ENCODE data around the gene PXMP4.

The PXMP4 gene

DNA sequence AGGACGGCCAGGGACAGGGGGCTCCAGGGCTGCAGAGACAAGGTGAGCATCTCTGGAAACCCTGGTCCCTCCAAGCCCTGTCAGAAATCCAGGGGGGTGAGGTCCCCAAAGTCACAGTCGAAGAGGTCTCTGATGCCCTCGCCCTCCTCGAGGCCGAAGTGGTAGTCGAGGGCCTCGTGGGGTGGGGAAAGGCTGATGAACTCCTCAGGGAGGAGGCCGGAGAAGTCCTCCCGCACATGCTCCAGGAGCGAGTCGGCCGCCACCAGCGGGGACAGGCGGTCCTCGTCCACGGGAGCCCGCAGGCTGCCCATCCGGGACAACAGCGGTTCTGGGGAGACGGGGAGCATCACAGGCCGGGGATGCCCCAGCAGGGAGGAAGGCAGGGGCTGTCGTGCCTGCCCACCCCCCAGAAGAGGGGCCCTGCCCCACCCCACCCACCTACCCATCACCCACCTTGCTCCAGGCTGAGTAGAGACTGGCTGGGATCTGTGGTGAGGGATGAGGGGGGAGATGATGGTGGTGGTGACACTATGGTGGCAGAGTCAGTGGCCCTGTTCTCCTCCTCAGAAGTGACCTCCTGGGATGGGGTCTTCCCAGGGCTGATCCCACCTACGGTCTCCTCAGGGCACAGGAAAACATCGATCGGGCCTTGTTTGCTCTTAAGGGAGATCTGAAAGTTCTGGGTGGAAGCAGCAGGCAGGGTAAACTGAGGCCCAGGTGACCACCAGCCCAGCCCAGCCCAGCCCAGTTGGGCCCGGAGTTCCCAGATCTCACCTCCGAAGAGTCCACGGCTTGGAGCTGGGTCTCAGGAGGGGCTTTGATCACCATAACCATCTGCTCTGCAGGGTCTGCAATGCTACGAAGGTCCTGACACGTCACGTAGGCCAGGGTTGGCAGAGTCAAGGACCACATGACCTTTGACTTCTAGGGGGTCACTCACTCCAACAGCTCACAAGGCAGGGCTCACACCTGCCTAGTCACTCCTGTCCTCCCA lies 43.2 kb downstream of the PXMP4 start:
- no peak overlapping the region for H3K9ac ChIP-seq (ENCODE audit: low read length)
- H3K4me1 ChIP-seq (ENCODE audit: insufficient read depth, low read length): peaks cover 30% of the 10 kb centered on the region
- H3K36me3 ChIP-seq (ENCODE audit: insufficient read depth, low read length): no peaks in the 10 kb centered on the region
- H3K27ac ChIP-seq (ENCODE audit: low read depth, low read length): peak overlapping the region; percentile 98
- no peak overlapping the region for H3K4me3 ChIP-seq (ENCODE audit: low read depth in 1 of 2, low read length in 2 of 2)
- H3K9me3 ChIP-seq (ENCODE audit: low read length): no peaks in the 10 kb centered on the region
- no peaks in the 10 kb centered on the region for H3K27me3 ChIP-seq (ENCODE audit: control insufficient read depth in 1 of 2, insufficient read depth in 2 of 2, low read length in 2 of 2)

DNA sequence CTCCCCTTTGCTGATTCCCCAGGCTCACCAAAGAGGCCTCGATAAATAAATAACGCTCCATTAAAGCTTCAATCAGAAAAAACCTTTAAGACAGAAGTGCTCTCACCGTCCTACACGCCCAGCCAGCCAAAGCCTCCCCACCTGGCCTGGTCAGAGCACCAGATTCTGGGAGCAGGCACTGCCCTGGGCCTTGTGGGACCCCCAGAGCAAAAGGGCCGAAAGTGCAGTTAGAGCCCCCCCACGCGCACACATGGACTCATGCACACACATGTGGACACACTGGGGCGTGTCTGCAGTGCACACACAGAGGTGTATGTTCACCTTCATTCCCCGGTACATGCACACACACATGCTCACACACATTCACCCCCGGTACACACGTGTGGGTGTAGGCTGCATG lies 44.0 kb downstream of the PXMP4 start:
- peak overlapping the region; percentile 73 for H3K9ac ChIP-seq (ENCODE audit: low read length)
- H3K27me3 ChIP-seq (ENCODE audit: control insufficient read depth in 1 of 2, insufficient read depth in 2 of 2, low read length in 2 of 2): no peaks in the 10 kb centered on the region
- peaks cover 4% of the 10 kb centered on the region for H3K36me3 ChIP-seq (ENCODE audit: insufficient read depth, low read length)
- H3K4me3 ChIP-seq (ENCODE audit: low read depth in 1 of 2, low read length in 2 of 2): no peak overlapping the region
- peaks cover 30% of the 10 kb centered on the region for H3K4me1 ChIP-seq (ENCODE audit: insufficient read depth, low read length)
- H3K27ac ChIP-seq (ENCODE audit: low read depth, low read length): peak overlapping the region; percentile 98
- H3K9me3 ChIP-seq (ENCODE audit: low read length): no peaks in the 10 kb centered on the region

DNA sequence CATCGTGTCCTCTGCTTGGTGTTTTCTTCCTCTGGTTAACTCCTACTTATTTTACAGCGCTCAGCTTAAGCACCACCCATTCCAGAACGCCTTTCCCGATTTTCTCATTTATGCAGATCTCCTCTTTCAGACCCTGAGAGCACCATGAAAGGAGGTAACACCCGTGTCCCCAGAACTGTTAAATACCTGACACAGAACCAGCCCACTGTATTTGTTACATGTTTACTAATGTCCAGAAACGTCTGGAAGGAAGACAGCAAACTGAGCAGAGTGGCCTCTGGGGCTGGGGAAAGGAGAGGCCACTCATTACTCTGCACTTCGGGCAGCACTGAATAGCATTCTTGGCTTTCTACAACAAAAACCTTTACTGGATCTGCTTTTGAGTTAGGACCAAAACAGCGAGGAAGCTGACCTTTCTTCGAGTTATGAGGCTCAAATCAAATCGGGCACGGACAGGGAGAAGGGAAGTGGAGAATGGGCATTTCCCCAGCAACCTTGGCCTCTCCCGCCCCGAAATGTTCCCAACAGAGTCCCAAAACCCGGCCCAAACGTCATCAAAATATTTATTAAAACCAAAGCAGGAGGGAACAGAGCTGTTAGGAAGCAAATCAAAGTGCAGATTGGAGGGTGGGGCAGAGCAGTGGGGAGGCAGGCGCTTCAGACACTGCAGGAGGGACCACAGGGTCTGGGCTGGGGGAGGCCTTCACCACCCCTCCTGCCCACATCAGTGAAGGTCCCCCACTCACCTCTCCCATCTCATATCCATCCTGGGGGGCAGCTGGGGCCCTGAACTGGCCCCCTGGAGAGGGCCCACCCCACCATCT lies 44.8 kb downstream of the PXMP4 start:
- H3K27me3 ChIP-seq (ENCODE audit: control insufficient read depth in 1 of 2, insufficient read depth in 2 of 2, low read length in 2 of 2): no peaks in the 10 kb centered on the region
- peak overlapping the region; percentile 98 for H3K27ac ChIP-seq (ENCODE audit: low read depth, low read length)
- peaks cover 9% of the 10 kb centered on the region for H3K36me3 ChIP-seq (ENCODE audit: insufficient read depth, low read length)
- H3K9me3 ChIP-seq (ENCODE audit: low read length): no peaks in the 10 kb centered on the region
- peak overlapping the region; percentile 73 for H3K9ac ChIP-seq (ENCODE audit: low read length)
- H3K4me3 ChIP-seq (ENCODE audit: low read depth in 1 of 2, low read length in 2 of 2): peak overlapping the region; percentile 33 to 60
- H3K4me1 ChIP-seq (ENCODE audit: insufficient read depth, low read length): peaks cover 30% of the 10 kb centered on the region

DNA sequence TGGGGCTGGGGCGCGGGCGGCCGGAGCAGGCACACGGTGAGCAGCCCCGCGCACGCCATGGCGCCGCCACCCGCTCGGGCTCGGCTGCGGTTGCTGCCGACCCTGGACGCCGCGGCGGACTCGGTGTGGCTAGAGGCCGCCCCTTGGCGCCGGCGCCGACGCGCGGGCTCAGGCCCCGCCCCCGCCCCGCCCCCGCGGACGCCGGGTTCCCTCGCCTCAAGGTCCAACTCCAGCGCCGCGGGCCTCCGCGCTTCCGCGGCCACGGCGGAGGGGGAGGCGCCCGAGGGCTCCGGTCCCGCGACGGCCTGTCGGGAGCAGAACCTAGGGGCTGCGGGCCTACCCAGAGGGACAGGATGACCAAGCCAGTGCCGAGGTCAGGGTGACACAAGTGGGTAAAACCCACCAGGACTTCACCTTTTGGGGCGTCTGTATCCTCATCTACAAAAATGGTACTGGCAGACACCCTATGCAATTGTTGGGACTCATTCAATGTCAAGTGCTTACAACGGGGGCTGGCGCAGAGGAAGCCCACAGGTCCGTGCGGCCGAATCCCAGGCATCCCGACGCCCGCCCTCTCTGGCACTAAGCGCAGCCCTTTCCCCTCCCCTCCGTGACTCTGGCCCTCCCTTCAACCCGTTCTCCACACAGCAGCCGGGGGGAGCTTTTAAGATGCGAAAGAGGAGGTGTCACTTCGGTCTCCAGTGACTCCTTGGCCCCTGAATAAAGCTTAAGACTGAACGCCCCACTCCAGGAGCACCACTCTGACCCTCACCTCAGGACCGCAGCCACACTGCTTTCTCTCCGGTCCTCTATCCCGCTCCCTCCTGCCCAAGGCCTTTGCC lies 45.6 kb downstream of the PXMP4 start, which contains the start of gene NECAB3:
TSS of gene NECAB3 (minus strand) at position 135 of the 842 bp plus-strand sequence. CDS start at position 59, 76 bp downstream.
- peaks cover 14% of the 10 kb centered on the region for H3K36me3 ChIP-seq (ENCODE audit: insufficient read depth, low read length)
- H3K4me1 ChIP-seq (ENCODE audit: insufficient read depth, low read length): peaks cover 30% of the 10 kb centered on the region
- H3K9me3 ChIP-seq (ENCODE audit: low read length): no peaks in the 10 kb centered on the region
- H3K4me3 ChIP-seq (ENCODE audit: low read depth in 1 of 2, low read length in 2 of 2): peak within 1 kb of the TSS; percentile 79 to 91
- peak within 1 kb of the TSS; percentile 84 for H3K9ac ChIP-seq (ENCODE audit: low read length)
- H3K27me3 ChIP-seq (ENCODE audit: control insufficient read depth in 1 of 2, insufficient read depth in 2 of 2, low read length in 2 of 2): no peaks in the 10 kb centered on the region
- H3K27ac ChIP-seq (ENCODE audit: low read depth, low read length): peak within 1 kb of the TSS; percentile 98

DNA sequence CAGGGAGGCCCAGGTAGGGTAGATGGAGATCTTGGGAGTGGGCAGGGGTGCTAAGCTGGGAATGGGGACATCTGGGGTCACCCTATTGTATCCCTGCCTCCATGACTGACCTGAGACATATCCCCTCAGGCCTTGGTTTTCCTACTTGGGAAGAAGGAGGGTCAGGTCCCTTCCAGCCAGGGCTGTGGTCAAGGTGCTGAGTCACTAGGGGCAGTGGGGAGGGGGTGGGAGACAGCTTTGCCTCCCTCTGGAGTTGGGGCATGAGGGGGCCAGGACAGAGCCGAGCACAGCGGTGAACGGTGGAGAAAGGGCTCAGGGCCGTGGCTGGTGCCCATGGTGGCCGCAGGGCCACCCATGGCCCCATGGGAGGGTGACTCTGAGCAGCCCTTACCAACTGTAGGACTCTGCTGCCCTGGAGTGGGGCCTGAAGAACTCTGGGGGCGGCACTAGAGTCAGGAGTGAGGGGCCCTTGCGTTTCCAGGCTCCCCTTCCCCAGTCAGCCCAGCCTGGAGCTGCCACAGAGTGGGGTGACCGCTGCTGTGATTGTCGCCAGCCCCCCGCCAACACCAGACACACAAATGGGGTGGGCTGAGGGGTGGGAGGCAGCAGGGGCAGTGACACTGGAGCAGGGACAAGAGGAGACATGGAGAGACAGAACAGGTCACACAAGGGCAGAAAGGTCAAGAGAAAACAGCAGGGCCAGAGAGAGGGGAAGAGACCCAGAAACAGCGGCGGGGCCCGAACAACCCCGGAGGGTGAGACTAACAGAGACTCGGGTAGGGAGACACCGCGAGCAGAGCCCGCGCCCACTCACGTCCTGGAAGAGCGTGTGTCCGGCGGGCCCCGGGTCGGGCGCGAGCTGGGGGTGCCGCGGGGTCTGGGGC lies 46.5 kb downstream of the PXMP4 start:
- Histone ChIP-seq H3K9me3 (ENCODE audit: low read length) (no peaks in the 10 kb centered on the region), H3K4me3 (ENCODE audit: low read depth in 1 of 2, low read length in 2 of 2) (peak overlapping the region; percentile 79 to 91), H3K27ac (ENCODE audit: low read depth, low read length) (peak overlapping the region; percentile 78), H3K36me3 (ENCODE audit: insufficient read depth, low read length) (peaks cover 18% of the 10 kb centered on the region), H3K27me3 (ENCODE audit: control insufficient read depth in 1 of 2, insufficient read depth in 2 of 2, low read length in 2 of 2) (no peaks in the 10 kb centered on the region), H3K9ac (ENCODE audit: low read length) (peak overlapping the region; percentile 84), H3K4me1 (ENCODE audit: insufficient read depth, low read length) (peaks cover 30% of the 10 kb centered on the region)

DNA sequence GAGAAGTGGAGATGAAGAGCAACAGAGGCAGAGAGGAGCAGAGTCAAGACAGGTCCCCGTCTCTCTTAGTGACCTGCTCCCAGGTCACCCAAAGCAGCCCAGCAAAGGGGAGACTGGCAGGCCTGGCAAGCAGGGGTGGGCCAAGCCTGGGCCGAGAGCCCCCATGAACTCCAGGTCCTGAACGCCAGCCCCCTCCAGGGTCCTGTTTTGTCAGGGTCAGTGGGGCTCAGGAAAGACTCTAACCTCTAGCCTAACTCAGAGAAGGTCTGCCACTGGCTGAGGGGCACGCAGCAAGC lies 47.0 kb downstream of the PXMP4 start:
- peaks cover 34% of the 10 kb centered on the region for H3K4me1 ChIP-seq (ENCODE audit: insufficient read depth, low read length)
- H3K4me3 ChIP-seq (ENCODE audit: low read depth in 1 of 2, low read length in 2 of 2): peak overlapping the region; percentile 79 to 91
- no peaks in the 10 kb centered on the region for H3K9me3 ChIP-seq (ENCODE audit: low read length)
- H3K9ac ChIP-seq (ENCODE audit: low read length): peak overlapping the region; percentile 84
- no peaks in the 10 kb centered on the region for H3K27me3 ChIP-seq (ENCODE audit: control insufficient read depth in 1 of 2, insufficient read depth in 2 of 2, low read length in 2 of 2)
- peak overlapping the region; percentile 78 for H3K27ac ChIP-seq (ENCODE audit: low read depth, low read length)
- peaks cover 22% of the 10 kb centered on the region for H3K36me3 ChIP-seq (ENCODE audit: insufficient read depth, low read length)

DNA sequence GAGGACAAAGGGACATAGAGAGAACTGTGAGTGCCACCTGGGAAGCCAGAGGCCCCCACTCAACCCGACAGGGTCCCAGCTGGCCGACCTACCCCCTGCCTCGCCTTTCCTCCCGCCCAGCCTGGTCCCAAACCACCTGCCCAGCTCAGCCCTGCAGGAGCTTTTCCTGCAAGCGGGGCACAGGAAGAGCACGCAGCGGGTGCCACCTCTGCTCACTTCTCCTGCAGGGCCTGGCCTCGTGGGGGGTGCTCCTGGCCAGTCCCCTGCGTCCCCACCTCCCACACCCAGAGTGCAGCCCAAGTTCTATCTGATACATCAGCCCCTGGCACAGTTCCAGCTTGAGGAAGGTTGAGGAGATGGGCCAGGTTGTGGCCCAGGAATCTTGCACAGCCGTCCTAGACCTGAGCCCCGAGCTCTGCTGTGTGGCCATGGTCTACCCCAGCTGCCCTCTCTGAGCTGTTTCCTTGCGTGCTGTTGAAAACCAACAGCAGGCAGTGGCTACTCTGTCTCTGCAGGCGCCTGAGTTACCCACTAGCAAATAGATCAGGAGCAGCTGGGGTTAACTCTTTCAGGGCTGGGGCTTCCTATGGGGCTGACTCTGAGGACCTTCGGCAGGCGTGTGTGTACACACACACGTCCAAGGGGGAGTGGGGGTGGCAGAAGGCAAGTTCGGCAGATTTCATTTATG lies 47.5 kb downstream of the PXMP4 start:
- no peak overlapping the region for H3K27ac ChIP-seq (ENCODE audit: low read depth, low read length)
- peak overlapping the region in 1 of 2 donors; percentile 79 for H3K4me3 ChIP-seq (ENCODE audit: low read depth in 1 of 2, low read length in 2 of 2)
- H3K9me3 ChIP-seq (ENCODE audit: low read length): no peaks in the 10 kb centered on the region
- peak overlapping the region; percentile 84 for H3K9ac ChIP-seq (ENCODE audit: low read length)
- no peaks in the 10 kb centered on the region for H3K27me3 ChIP-seq (ENCODE audit: control insufficient read depth in 1 of 2, insufficient read depth in 2 of 2, low read length in 2 of 2)
- peaks cover 35% of the 10 kb centered on the region for H3K4me1 ChIP-seq (ENCODE audit: insufficient read depth, low read length)
- H3K36me3 ChIP-seq (ENCODE audit: insufficient read depth, low read length): peaks cover 22% of the 10 kb centered on the region

DNA sequence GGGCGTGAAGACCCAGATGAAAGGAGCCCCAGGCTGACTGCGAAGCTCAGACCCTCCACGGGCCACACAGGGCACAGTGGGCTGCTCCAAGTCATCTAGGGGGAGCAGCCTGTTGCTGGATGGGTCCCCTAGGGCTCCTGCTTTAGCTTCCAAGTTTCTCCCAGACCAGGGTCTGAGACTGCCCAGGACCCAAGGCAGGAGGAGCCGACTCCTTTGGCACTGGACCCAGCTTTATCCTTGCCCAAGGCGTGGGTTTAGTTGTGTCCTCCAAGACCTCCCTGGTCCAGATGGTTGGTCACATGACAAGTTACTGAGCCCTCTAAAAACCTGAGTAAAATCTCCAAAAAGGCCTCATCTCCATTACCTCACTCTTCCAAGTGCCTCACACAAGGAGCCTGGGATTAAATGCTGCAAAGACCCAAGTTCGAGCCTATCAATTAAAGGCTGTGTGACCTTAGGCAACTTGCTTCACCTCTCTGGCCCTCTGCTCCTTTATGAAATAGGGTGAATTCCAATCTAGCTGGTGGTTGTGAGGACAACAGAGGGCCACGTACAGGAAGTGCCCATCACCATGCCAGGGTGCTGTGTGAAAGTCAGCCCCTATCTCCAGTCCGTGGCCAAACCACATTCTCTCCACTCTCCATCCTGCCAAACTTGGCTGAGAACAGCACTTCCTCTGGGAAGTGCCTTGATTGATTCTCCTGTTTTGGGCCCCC lies 48.4 kb downstream of the PXMP4 start:
- no peak overlapping the region for H3K27ac ChIP-seq (ENCODE audit: low read depth, low read length)
- H3K9ac ChIP-seq (ENCODE audit: low read length): no peak overlapping the region
- peaks cover 35% of the 10 kb centered on the region for H3K4me1 ChIP-seq (ENCODE audit: insufficient read depth, low read length)
- H3K4me3 ChIP-seq (ENCODE audit: low read depth in 1 of 2, low read length in 2 of 2): peak overlapping the region in 1 of 2 donors; percentile 79
- no peaks in the 10 kb centered on the region for H3K9me3 ChIP-seq (ENCODE audit: low read length)
- peaks cover 22% of the 10 kb centered on the region for H3K36me3 ChIP-seq (ENCODE audit: insufficient read depth, low read length)
- H3K27me3 ChIP-seq (ENCODE audit: control insufficient read depth in 1 of 2, insufficient read depth in 2 of 2, low read length in 2 of 2): no peaks in the 10 kb centered on the region

DNA sequence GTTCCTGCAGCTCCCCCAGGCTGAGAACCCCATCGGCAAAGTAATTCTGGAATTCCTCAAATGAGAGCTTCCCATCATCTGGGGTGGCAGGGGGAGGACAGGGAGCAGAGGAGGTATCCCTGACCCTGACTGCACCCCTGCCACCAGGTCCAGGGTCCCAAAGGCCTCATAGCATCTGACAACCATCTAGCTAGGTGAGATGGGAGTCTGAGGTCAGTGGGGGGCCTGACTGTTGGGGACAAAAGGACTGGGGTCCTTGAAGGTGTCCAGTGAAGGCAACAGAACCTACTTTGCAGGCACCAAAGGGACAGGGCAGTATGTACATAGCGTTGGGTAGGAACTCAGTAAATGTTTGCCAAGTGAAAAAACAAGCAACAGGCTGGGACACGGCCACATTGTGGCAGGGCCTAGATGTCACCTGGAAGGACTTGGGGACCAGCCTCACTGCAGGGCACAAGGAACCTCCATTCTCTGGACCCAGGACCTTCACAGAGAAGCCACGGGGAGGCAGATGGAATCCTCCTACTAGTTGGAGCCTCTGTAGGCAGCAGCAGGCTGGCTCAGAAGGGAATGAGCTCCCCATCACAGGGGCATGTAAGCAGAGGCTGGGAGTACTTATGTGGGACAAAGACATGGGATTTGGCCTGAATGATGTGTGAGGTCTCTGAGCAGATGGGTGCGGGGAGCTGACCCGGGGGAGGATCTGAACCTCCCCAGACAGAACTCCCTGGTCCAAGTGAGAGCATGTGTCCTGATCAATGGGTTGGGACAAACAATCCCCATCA lies 49.2 kb downstream of the PXMP4 start:
- no peak overlapping the region for H3K4me3 ChIP-seq (ENCODE audit: low read depth in 1 of 2, low read length in 2 of 2)
- no peaks in the 10 kb centered on the region for H3K9me3 ChIP-seq (ENCODE audit: low read length)
- peaks cover 22% of the 10 kb centered on the region for H3K36me3 ChIP-seq (ENCODE audit: insufficient read depth, low read length)
- no peak overlapping the region for H3K27ac ChIP-seq (ENCODE audit: low read depth, low read length)
- peaks cover 37% of the 10 kb centered on the region for H3K4me1 ChIP-seq (ENCODE audit: insufficient read depth, low read length)
- no peaks in the 10 kb centered on the region for H3K27me3 ChIP-seq (ENCODE audit: control insufficient read depth in 1 of 2, insufficient read depth in 2 of 2, low read length in 2 of 2)
- H3K9ac ChIP-seq (ENCODE audit: low read length): no peak overlapping the region

All from muscle layer of colon (tissue), 2 donors.